ENCODE data around the gene DPY30.
"Not testable (repeated sequence)": the region's sequence is repeated elsewhere in the genome, so short reads cannot be mapped to it uniquely, and the experiment has no call there.

- not testable (repeated sequence) for TF ChIP-seq CTCF, POLR2A (IDR thresholded peaks at IDR 0.05)
Observed at GRCh38 chr2:32010280-32010669, 29.3 kb downstream of the DPY30 start.

All from thyroid gland (tissue), 4 donors.